Left renal cortex interstitium (tissue), 4 donors: ENCODE measurements around the gene ATP9B. TPM values are rescaled to one million over a fixed set of nuclear protein-coding genes. Genes with fewer than 3 reads are reported as not detected.
"Not testable (repeated sequence)": the region's sequence is repeated elsewhere in the genome, so short reads cannot be mapped to it uniquely, and the experiment has no call there.

ENCODE experiments used
- DNase-seq, 4 donors: peaks; one replicate each; pipeline ENCODE4 v3.0.0-alpha.2; 2013; ENCODE audit warnings: low read depth in 4 of 4, low spot score in 2 of 4, missing footprints in 1 of 4
- polyA plus RNA-seq, 4 donors: library from polyadenylated mRNA; unstranded; fragments of 120-200 nt; gene quantifications; one replicate each; pipeline ENCODE4 v1.2.1, GENCODE V29; 2013; ENCODE audit not compliant: insufficient read length in 4 of 4

The ATP9B gene
- polyA plus RNA-seq, 4 donors, result 27.9 to 36.8 (median 35.9) TPM

GRCh38 chr18:79322441-79322840 is 253.2 kb downstream of the ATP9B start:
- DNase-seq, result no peak

DNA sequence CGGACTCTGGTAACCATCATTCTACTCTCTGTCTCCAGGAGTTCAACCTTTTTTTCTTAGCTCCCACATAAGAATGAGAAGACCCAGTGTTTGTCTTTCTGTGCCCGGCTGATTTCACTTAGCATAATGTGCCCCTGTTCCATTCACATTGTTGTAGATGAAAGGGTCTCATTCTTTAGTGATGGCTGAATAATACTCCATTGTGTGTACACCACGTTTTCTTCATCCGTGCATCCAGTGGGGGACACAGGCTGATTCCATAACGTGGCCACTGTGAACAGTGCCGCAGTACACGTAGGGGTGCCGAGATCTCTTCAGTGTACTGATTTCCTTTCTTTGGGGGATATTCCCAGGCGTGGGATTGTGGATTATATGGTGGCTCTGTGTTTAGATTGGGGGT is 254.3 kb downstream of the ATP9B start:
- no peak for DNase-seq

- DNase-seq, result no peak
These were observed 257.4 kb downstream of the ATP9B start for GRCh38 chr18:79326413-79327198.

- no peak for DNase-seq
These were observed 258.1 kb downstream of the ATP9B start for GRCh38 chr18:79327199-79327721.

GRCh38 chr18:79327915-79328314 is 258.7 kb downstream of the ATP9B start:
- not testable (repeated sequence) for DNase-seq

GRCh38 chr18:79328887-79329286 is 259.7 kb downstream of the ATP9B start:
- DNase-seq, result no peak

- no peak for DNase-seq
These were observed 260.6 kb downstream of the ATP9B start for GRCh38 chr18:79329786-79330185.

GRCh38 chr18:79332646-79333045 is 263.5 kb downstream of the ATP9B start:
- no peak for DNase-seq

DNA sequence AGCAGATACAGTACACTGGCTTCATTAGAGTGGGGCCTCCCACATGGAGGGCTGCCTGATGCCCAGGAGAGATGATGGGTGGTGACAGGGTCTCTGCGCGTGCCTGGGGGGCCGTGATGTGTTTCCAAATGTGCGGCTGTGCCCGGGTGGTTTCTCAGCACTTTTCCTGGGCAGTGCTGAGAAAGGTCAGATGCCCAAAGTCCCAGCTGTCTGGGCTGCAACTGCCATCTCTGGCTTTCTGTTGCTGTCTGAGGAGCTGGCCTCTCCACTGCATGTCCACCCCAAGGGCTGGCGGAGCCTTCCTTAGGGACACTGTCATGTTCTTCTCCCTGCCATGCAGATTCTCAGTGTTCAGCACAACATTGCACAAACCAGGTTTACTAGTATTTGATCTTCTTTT is 263.9 kb downstream of the ATP9B start:
- no peak for DNase-seq

DNA sequence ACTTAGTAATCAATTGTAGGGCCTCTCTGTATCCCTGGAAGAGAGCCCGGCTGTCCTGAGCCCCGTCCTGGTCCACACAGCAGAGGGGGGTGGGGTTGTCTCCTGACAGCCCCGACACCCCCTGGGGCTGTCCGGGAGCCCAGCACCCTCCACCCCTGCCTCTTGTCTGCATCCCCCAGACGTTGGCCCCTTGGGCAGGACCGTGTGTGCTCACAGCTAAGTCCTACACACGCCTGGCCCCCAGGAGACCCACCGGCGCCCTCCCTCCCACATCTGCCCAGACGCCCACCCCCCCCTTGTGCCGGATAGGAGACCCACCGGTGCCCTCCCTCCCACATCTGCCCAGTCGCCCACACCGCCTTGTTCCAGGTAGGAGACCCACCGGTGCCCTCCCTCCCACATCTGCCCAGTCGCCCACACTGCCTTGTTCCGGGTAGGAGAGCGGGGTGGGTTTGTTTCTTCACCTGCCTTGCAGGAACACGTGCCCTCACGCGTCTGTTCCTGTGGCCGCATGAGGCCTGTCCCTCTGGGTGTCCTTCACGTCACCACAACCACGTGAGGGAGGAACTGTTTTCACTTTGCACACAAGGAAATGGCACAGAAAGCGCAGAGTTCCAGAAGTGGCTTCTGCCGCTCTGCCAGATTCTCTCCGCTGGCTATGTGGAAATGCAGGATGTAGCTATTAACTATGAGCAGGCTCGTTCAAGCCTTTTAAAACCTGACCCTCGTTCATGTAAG is 265.5 kb downstream of the ATP9B start:
- DNase-seq, result no peak

DNA sequence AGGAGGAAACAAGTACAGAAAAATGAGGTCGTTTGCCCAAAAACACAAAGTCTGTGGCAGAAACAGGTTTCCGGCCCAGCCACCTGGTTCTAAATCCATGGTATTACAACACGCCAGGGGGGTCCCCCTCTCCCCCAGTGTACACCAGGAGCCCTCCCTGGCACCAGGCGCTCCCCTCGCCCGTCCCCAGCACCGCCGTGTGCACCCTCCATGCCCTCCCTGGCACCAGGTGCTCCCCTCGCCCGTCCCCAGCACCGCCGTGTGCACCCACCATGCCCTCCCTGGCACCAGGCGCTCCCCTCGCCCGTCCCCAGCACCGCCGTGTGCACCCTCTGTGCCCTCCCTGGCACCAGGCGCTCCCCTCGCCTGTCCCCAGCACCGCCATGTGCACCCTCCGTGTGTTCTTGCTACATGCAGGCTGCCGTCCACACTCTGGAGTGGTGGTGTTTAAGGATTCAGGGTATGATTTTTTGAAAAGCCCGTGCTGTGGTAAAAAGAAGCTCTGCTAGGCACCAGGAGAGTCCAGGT is 266.7 kb downstream of the ATP9B start:
- DNase-seq, result no peak

GRCh38 chr18:79336556-79337142 is 267.5 kb downstream of the ATP9B start:
- no peak for DNase-seq

DNA sequence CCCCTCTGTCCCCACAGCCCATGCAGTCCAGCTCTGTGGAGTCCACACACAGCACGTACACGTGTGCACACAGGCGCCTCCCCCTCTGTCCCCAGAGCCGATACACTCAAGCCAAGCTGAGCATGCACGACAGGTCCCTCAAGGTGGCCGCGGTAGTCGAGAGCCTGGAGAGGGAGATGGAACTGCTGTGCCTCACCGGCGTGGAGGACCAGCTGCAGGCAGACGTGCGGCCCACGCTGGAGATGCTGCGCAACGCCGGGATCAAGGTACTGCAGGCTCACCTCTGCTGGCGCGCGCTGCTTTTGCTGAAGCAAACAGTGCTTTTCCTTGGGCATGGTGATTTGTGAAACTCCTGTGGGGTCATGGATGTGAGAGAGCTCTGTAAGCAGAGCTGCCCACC is 268.0 kb downstream of the ATP9B start:
- no peak for DNase-seq

DNA sequence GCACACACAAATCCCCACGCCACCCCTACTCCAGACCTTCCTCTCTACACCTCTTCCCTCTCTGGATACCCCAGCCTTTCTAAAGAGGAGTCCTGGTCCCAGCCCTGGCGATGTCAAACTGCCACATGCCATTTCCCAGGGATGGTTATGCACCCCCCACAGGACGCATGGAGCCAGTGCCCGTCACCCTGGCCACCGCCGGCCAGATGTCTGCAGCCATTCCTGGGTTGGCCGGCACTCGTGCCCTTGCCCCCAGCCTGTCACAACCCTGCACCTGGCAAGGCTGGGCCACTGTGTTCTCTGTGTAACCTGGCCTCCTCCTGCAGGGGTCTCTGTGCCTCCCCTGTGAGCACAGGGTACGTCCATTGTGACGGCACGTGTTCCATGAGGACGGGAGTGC is 268.4 kb downstream of the ATP9B start:
- no peak for DNase-seq

GRCh38 chr18:79339094-79339908 is 270.1 kb downstream of the ATP9B start:
- no peak for DNase-seq

DNA sequence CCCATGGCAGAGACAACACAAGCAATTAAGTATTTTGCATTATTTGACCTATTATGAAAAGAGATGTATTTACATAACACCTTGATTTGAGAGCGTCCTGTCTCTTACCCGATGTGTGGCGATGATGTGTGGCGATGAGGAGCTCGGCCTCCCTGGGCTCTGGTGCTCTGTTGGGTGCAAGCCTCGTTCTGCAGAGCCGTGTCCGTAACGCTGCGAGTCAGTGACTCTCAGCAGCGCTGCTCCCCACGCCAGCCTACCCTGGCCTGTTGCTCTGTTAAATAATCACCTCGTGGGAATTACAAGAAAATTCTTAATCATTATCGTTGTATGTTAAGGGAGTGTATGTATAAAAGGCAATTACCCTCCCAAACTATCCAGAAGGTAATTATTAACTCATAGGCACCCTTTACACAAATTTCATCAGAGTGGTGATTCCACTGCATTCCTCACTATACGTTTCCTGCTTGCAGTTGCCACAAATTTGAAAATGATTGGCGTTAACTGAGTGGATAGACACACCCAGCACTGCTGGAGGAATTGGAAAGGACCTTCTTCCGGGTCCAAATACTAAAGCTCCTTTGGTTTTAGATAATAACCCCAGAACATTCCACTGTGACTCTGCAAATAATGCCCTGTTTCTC is 274.5 kb downstream of the ATP9B start:
- no peak for DNase-seq

- no peak for DNase-seq
These were observed 275.0 kb downstream of the ATP9B start for GRCh38 chr18:79344208-79344581.

GRCh38 chr18:79345366-79345765 is 276.2 kb downstream of the ATP9B start:
- DNase-seq, result no peak

DNA sequence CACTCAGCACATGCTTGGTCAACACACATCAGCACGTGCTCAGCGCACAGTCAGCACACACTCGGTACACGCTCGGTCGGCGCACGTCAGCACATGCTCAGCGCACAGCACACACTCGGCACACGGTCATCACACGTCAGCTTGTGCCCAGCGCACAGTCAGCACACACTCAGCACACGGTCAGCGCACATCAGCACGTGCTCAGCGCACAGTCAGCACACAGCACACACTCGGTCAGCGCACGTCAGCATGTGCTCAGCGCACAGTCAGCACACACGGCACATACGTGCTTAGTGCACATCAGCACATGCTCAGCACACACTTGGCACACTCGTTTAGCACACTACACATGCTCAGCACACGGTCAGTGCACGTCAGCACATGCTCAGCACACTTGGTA is 276.8 kb downstream of the ATP9B start:
- no peak for DNase-seq

DNA sequence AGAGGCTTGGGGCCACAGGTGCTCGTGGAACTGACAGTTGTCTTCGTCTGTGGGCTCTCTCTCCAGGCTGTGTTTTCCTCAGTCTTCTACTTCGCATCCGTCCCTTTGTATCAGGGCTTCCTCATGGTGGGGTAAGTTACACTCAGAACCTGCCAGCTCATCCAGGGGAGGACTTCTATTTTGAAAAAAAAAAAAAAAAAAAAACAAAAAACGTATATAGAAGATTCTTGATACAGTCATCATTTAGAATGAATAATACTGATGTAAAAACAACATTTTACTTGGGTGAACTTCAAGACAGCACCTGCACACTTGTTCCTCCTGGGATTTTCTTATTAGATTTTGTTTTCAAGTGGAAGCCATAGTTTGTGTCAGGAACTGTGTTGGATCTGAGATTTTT is 278.9 kb downstream of the ATP9B start:
- no peak for DNase-seq
